HG02973 (cell line): ENCODE data around the gene LST1.

Source experiments
- ATAC-seq: cut with Tn5 transposase; IDR thresholded peaks from one replicate; pipeline ENCODE4 v1.9.1; 2021; ENCODE audit warnings: moderate library complexity; ENCODE audit not compliant: unreplicated experiment

The LST1 gene

DNA sequence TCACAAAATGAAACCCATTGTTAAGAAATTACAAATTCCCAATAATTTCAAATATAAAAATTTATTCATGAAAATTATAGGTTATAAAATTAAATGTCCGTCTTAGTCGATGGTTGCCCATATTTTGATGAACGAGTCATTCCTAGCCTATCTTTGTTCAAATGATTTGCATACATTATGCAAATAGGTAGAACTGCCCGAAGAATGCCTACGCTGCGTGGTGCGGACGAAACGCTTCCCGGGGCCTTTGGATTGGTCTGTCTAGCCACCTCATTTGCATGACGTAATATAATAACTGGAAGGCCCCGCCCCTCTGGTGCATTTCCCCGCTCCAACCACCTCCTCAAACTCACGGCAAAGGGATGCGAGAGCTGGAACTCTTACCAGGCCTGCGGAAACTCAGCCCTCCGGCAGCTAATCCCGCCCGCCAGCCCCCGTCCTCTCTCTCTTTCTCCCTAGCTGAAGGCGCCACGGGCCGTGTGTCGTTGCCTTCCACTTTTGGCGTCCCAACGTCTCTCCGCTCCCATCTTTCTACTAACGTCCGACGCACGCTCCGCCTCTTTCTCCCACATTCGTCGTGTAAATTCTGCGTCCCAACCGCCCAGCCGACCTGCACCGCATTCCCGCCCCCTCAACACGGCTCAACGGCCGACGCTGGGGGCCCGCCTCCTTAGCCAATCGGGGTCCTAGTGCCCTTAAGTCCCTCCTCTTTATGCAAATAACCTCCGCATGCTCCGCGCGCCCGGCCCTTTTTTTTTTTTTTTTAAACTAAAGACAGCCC is 33.9 kb downstream of the LST1 start:
- peak; percentile 64 for ATAC-seq

DNA sequence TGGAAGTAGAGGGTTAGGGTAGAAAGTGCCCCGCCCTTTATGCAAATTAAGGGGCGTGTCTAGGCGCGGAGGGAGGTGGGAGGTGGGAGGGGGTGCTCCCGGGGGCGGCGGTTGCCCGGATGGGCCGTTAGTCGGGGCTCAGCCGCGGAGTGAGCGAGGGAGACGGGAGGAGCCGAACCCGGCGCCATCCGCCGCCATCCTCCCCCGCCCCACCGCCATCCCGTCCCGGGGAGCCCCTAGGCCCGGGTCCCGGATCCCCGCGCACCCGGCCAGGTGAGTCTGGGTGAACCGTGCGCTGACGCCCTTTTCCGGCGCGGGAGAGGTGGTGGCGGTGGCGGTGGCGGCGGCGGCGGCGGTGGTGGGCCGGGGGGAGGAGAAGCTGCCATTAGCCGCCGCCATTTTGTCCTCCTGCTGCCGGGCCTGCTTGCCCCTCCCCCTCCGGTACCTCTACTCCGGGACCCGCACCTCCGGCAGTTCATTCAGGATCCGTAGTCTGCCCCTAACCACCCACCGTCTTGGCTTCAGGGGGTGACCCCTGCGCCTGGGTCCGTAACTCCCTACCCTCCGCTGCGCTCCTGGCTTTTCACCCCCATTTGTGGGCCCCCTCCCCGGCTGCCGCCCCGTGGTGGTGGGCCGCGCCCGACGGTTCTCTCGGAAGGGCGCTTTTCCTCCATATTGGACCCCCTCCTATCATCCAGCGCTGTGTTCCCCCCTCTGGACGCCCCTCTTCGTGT is 34.7 kb downstream of the LST1 start, which contains the start of gene PRRC2A:
Gene PRRC2A (plus strand): TSS at position 130 of the 734 bp plus-strand sequence. CDS start 2,075 bp downstream, outside the sequence.
- ATAC-seq: peak; percentile 47

DNA sequence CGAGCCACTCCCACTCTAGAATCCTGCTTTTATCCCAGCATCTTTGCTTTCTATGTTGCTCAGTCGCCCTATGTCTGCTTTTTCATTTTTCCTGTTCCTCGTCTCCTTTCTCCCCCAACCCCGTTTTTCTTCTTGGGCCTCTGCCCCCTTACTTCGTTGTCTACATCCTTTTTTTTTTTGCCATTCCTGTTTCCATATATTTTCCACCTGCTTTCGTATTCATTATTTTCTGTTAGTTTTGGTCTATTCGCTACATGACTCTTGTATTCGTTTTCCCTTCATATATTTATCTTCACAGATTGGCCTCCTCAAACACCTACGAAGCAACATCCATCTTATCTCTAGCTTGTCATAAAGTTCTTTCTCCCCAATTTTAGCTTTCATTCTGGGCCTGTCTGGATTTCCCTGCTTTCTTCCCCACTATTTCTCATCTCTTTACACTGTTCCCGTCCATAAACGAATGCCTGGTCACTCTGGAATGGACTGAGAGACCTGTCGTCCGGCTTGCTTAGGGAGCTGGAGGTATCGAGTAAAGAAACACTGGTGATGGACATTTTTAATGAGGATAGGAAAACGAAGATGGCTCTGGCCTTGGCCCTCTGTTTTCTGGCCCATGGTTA is 35.4 kb downstream of the LST1 start:
- no peak for ATAC-seq

DNA sequence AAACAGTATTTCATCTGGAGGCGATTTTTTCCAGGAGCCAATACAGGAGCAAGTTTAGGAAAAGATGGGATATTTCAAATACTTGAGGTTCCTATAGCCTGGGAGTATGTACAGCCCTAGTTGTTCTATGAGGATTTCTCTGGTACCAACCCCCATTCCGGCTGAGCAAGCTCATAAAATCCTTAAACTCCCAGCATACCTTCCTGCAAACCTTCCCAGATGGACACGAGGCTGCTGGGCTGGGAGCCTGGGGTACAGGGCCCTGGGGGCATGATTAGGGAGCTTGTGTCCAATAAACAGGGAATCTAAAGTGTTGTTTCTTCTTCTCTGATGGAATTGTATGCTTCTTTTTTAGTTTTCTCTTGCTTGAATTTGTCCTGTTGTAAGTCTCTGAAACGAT is 35.9 kb downstream of the LST1 start:
- ATAC-seq: no peak

DNA sequence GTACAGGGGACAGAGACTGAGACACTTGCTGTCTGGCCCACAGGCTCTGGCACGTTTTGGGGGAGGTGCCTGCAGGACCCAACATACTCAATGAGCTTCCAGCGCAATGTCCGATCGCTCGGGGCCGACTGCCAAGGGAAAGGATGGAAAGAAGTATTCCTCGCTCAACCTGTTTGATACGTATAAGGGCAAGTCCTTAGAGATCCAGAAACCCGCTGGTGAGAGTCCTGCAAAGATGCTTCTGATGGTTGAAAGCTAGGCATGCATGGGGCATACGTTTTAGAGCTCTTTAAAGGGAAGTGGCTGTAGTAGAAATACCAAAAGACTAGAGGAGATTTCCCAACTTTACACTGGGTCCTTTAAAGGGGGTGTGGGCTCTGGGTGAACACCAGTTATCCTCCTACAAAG is 36.6 kb downstream of the LST1 start:
- ATAC-seq: no peak

DNA sequence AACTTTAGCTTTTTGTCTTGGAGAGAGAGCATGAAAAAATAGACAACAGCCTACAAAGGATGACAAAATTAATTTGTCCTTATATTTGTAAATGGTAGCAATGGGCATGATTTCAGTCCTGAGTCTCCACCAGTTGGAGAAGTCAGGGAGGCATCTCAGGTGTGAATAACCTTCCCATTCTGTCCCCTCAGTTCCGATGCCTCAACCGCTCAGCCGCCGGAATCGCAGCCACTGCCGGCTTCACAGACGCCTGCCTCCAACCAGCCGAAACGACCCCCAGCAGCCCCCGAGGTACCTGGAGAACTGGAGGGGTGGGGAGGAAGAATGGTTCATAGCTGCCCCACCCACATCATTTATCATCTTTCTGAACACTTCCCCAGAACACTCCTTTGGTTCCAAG is 38.0 kb downstream of the LST1 start:
- ATAC-seq: no peak

DNA sequence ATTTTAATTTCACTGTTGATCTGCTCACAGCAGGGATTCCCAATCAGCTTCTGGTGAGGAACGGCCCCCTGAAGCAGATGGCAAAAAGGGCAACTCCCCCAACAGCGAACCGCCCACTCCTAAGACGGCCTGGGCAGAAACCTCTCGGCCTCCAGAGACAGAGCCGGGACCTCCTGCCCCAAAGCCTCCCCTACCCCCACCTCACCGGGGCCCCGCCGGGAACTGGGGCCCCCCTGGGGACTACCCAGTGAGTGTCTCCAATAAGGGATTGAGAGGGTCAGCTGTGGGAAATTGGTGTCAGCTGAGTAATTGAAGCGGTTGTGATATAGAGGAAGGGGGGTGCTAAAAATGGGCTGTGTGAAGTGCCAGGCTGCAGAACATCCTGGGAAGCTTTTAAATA is 40.9 kb downstream of the LST1 start:
- no peak for ATAC-seq

DNA sequence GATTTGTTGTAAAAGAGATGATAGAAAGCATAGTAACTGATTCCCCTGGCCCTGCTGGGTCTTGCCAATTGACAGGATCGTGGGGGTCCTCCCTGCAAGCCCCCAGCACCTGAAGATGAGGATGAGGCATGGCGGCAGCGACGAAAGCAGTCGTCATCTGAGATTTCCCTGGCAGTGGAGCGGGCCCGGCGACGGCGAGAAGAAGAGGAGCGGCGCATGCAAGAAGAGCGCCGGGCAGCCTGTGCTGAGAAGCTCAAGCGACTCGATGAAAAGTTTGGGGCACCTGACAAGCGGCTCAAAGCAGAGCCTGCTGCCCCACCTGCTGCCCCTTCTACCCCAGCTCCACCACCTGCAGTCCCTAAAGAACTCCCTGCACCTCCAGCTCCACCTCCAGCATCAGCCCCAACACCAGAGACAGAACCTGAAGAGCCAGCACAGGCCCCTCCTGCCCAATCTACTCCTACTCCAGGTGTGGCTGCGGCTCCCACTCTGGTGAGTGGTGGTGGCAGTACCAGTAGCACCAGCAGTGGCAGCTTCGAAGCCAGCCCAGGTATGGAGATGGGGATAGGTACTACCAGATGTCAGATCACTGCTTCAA is 41.7 kb downstream of the LST1 start:
- no peak for ATAC-seq

DNA sequence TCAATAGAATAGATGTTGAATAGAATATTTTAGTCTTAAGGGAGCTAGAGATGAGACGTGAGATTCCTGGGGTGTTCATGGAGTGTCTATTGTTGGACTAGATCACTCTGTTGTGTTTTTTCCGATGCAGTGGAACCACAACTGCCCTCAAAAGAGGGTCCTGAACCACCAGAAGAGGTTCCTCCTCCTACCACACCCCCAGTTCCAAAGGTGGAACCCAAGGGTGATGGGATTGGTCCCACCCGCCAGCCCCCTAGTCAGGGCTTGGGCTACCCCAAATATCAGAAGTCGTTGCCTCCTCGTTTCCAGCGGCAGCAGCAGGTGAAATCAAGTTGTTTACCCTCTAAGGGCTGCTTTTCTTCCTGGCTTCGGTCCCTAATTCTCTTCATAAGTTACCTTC is 42.9 kb downstream of the LST1 start:
- ATAC-seq: no peak

DNA sequence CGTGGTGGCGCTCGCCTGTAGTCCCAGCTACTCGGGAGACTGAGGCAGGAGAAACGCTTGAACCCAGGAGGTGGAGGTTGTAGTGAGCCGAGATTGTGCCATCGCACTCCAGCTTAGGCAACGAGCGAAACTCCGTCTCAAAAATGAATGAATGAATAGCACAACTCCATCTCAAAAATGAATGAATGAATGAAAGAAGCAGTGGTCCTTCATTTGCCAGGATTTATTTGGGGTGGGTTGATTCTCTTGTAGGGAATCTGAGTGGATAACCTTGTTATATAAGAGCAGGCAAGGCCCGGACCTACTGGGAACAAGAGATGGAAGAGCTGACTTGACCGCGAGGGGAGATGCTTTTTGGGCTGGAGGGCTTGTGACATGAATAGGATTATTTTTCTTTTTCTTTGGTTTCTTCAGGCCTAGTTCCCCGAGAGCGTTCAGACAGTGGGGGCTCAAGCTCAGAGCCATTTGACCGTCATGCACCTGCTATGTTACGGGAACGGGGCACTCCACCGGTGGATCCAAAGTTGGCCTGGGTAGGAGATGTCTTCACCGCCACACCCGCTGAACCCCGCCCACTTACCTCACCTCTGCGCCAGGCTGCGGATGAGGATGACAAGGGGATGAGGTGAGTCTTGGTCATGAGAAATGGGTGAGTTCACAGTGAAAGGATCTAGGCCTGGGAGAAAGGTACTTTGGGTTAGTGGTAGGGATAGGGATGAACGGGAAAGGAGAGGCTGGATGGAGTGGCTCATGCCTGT is 44.3 kb downstream of the LST1 start:
- no peak for ATAC-seq

DNA sequence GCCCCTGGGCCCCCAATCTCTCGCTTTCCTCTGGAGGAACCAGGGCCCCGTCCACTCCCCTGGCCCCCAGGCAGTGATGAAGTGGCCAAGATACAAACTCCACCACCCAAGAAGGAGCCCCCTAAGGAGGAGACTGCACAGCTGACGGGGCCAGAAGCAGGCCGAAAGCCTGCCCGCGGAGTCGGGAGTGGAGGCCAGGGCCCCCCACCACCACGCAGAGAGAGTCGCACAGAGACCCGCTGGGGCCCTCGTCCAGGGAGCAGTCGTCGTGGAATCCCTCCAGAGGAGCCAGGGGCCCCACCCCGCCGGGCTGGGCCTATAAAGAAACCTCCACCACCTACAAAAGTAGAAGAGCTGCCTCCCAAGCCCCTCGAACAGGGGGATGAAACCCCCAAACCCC is 45.1 kb downstream of the LST1 start:
- ATAC-seq: no peak

DNA sequence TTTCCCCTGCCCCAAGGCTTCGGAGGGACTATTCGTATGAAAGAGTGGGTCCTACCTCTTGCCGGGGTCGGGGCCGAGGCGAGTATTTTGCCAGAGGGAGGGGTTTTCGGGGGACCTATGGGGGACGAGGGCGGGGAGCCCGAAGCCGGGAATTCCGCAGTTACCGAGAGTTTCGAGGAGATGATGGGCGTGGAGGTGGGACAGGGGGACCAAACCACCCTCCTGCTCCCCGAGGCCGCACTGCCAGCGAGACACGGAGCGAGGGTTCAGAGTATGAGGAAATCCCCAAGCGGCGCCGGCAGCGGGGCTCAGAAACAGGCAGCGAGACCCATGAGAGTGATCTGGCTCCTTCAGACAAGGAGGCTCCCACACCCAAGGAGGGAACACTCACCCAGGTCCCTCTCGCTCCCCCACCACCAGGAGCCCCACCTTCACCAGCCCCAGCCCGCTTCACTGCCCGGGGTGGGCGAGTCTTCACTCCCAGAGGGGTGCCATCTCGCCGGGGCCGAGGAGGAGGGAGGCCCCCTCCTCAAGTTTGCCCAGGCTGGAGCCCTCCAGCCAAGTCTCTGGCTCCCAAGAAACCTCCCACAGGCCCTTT is 45.7 kb downstream of the LST1 start:
- ATAC-seq: no peak

DNA sequence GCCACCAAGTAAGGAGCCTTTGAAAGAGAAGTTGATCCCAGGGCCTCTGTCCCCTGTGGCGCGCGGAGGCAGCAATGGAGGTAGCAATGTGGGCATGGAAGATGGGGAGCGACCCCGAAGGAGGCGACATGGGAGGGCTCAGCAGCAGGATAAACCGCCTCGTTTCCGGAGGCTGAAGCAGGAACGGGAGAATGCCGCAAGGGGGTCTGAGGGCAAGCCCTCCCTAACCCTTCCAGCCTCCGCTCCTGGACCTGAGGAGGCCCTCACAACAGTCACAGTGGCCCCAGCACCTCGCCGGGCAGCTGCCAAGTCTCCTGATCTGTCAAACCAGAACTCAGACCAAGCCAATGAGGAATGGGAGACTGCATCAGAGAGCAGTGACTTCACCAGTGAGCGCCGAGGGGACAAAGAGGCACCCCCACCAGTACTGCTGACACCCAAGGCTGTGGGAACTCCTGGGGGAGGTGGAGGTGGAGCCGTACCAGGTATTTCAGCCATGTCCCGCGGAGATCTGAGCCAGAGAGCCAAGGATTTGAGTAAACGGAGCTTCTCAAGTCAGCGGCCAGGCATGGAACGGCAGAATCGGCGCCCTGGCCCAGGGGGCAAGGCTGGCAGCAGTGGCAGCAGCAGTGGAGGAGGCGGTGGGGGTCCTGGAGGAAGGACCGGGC is 46.3 kb downstream of the LST1 start:
- no peak for ATAC-seq

DNA sequence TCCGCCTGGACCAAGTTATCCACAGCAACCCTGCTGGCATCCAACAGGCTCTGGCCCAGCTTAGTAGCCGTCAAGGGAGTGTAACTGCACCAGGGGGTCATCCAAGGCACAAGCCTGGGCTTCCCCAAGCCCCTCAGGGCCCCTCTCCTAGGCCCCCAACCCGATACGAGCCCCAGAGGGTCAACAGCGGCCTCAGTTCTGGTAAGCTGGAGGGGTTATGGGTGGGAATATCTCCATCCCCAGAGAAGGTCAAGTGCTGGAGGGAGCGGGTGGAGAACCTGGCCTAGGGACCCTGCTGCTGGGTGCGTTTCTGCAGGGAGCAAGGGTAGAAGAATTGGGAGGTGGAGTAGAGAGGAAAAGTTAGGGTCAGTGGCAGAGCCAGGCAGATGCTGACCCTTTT is 47.4 kb downstream of the LST1 start:
- no peak for ATAC-seq

DNA sequence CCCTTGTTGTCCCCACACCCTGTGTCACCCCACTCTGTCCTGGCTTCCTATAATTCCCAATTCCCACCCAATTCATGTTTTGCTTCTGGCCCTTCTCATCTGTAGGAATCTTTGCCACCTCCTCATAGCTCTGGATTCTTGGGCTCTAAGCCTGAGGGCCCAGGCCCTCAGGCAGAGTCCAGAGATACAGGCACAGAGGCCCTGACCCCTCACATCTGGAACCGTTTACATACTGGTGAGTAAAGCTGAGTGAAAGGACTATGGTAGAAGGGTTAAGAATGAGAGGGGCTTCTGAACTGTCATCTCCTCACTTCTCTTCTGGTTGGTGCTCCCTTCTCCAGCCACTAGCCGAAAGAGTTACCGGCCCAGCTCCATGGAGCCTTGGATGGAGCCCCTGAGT is 48.1 kb downstream of the LST1 start:
- no peak for ATAC-seq

DNA sequence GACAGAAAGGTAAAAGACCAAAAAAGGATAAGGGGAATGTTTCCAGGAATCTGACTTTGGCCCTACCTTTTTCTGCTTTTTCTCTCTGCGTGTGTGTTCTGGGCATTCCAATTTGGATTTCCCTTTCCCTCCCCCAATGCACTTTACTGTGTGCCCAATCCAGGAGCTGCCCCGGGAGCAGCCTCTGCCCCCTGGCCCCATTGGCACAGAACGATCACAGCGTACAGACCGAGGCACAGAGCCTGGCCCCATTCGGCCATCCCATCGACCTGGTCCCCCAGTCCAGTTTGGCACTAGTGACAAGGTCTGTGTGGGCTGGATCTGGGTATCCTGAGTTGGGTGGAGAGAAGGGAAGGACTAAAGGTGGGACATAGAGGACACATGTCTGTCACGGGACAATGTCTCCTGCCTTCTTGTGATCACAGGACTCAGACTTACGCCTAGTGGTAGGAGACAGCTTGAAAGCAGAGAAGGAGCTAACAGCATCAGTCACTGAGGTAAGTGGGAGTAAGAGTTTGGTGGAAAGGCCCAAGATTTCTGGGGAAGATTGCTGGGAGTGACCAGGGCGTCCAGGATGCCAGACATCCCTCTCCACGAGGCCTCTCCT is 49.0 kb downstream of the LST1 start:
- no peak for ATAC-seq

DNA sequence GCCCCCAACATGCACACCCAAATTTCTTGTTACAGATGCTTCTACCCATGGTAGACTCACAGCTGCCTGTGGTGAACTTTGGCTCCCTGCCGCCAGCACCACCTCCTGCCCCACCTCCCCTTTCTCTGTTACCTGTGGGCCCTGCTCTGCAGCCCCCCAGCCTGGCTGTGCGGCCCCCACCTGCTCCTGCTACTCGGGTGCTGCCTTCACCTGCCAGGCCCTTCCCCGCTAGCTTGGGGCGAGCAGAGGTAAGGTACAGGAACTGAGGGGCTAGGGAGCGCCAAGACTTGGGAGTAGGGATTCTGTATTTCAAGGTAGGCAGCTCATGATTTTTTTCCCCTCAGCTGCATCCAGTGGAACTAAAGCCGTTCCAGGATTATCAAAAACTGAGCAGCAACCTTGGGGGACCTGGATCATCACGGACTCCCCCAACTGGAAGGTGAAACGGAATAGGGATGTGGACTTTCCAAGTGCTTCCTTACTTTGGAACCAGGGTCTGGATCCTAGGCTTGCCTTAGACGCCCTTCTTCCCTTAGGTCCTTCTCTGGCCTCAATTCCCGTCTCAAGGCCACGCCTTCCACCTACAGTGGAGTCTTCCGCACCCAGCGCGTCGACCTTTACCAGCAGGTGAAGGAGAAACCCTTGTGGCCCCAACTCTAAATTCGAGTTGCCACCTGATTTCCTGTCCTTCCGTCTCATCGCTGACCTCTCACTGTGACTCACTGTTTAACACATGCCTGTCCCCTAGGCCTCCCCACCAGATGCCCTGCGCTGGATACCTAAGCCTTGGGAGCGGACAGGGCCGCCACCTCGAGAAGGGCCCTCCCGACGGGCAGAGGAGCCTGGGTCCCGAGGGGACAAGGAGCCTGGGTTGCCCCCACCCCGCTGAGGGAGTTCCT is 50.9 kb downstream of the LST1 start:
- ATAC-seq: no peak
